T-cell (primary cell): ENCODE measurements around the gene AFF1. TPM values are rescaled to one million over a fixed set of nuclear protein-coding genes. Genes with fewer than 3 reads are reported as not detected.

ENCODE experiments used
- ATAC-seq, 4 experiments: fragments of 200-7000 bp in 3 of 4; fragments of 150-1000 bp in 1 of 4; cut with Tn5 transposase; replicated peaks in 1 of 4; 1 replicate in 3 of 4; 2 replicates in 1 of 4; pipeline ENCODE4 v1.10.0; 2021; ENCODE audit warnings: moderate library complexity in 3 of 4, mild to moderate bottlenecking in 2 of 4, moderate number of reproducible peaks in 1 of 4
- CTCF ChIA-PET, 2 donors: fragments of 300-600 bp; sonication (Branson Sonifier 250); formaldehyde crosslinking; loops; one replicate each; lab custom pipeline; 2022; ENCODE audit warnings: antibody characterized with exemption in 2 of 2; lab: Charles Lee
- POLR2A ChIA-PET, 2 donors: fragments of 300-600 bp; sonication (Branson Sonifier 250); formaldehyde crosslinking; loops; one replicate each; lab custom pipeline; 2022; ENCODE audit warnings: antibody characterized with exemption in 2 of 2; lab: Charles Lee
- DNase-seq, 35 experiments: peaks; one replicate each; pipeline versions ENCODE4 v3.0.0 to v3.0.0-alpha.2; 2013 to 2023
- H3K27ac ChIP-seq: one replicate; pipeline ENCODE4 v1.5.1; 2013; ENCODE audit warnings: low read length
- H3K27me3 ChIP-seq, 2 experiments: replicated peaks in 1 of 2; 1 replicate in 1 of 2; 2 replicates in 1 of 2; pipeline versions ENCODE4 v1.6.1 to v1.7.0; 2013; ENCODE audit warnings: low read length in 1 of 2, mixed read lengths in 1 of 2; ENCODE audit not compliant: control insufficient read depth in 2 of 2, insufficient read depth in 2 of 2; ENCODE audit errors: extremely low read depth in 1 of 2
- H3K36me3 ChIP-seq, 2 donors: 1 replicate in 1 of 2; 2 replicates in 1 of 2; pipeline versions ENCODE4 v1.6.1 to v1.7.0; 2013; ENCODE audit warnings: low read length in 1 of 2; ENCODE audit not compliant: control insufficient read depth in 2 of 2, insufficient read depth in 1 of 2; ENCODE audit errors: extremely low read depth in 1 of 2
- H3K4me1 ChIP-seq, 2 experiments: 1 replicate in 1 of 2; 2 replicates in 1 of 2; pipeline versions ENCODE4 v1.6.1 to v1.7.0; 2013; ENCODE audit warnings: low read length in 2 of 2, mixed read lengths in 1 of 2; ENCODE audit not compliant: insufficient read depth in 2 of 2, control insufficient read depth in 1 of 2; ENCODE audit errors: extremely low read depth in 1 of 2
- H3K4me3 ChIP-seq, 2 donors: 1 replicate in 1 of 2; 2 replicates in 1 of 2; pipeline versions ENCODE4 v1.5.1 to v1.7.0; 2013; ENCODE audit warnings: mild to moderate bottlenecking in 2 of 2, low read length in 1 of 2, moderate library complexity in 1 of 2; ENCODE audit not compliant: control insufficient read depth in 1 of 2; ENCODE audit errors: extremely low read depth in 1 of 2
- H3K9me3 ChIP-seq: 2 replicates; pipeline ENCODE4 v1.7.0; 2013
- H3K27ac Mint-ChIP-seq, 2 donors: one replicate each; pipeline ENCODE4 v1.8.0; 2020 to 2021; ENCODE audit warnings: mild to moderate bottlenecking in 2 of 2, mixed read lengths in 2 of 2
- H3K27me3 Mint-ChIP-seq, 2 donors: one replicate each; pipeline ENCODE4 v1.8.0; 2021 to 2022; ENCODE audit warnings: mixed read lengths in 2 of 2
- H3K36me3 Mint-ChIP-seq: one replicate; pipeline ENCODE4 v1.8.0; 2021; ENCODE audit warnings: mixed read lengths
- H3K4me1 Mint-ChIP-seq, 3 donors: one replicate each; pipeline ENCODE4 v1.8.0; 2020 to 2022; ENCODE audit warnings: mixed read lengths in 3 of 3, mild to moderate bottlenecking in 1 of 3
- H3K4me3 Mint-ChIP-seq, 3 donors: one replicate each; pipeline ENCODE4 v1.8.0; 2020 to 2022; ENCODE audit warnings: mild to moderate bottlenecking in 3 of 3, mixed read lengths in 3 of 3, moderate library complexity in 3 of 3
- H3K9me3 Mint-ChIP-seq, 3 donors: one replicate each; pipeline ENCODE4 v1.8.0; 2020 to 2022; ENCODE audit warnings: mixed read lengths in 3 of 3
- WGBS: methylation state at CpG from one replicate; pipeline ENCODE4 v1.1.5; 2013; ENCODE audit warnings: missing lambda C conversion rate; ENCODE audit not compliant: insufficient coverage; 5-methylcytosine and 5-hydroxymethylcytosine counted together
- total RNA-seq, 35 experiments: library from RNA in 6 of 35; stranded (reverse) in 6 of 35; fragments of 120-200 nt in 1 of 35; gene quantifications; one replicate each; pipeline versions ENCODE4 v1.2.1 to v1.2.4 and lab custom pipeline; 2013 to 2026

Gene AFF1
- total RNA-seq, 5 donors from 2014 or later (not counting 1 experiment from before 2014, with no cell fraction given): 65.3 to 112 (median 93.4) TPM

DNA sequence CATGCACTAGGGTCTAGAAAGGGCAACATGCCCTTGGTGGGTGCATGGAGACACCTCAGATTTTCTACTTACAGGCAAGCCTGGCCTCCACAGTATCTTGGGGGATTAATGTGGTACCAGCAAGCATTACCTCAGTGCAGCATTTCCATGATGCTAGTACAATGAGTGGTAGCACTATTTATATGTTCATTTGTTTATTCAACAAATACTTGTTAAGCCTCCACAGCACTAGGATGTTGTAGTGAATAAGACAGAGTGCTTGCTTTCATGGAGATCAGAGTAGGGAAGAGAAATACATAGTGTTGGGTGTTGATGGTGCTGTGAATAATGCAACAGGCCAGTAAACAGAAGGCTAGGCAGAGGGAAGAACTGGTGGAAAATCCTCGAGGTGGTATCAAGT, 152.2 kb downstream of the AFF1 start:
- Histone ChIP-seq H3K9me3 (no peaks in the 10 kb centered on the region), H3K4me1 (no peaks in the 10 kb centered on the region), H3K36me3 (peaks cover 0 to 24% of the 10 kb centered on the region in 2 donors), H3K27ac (no peak overlapping the region), H3K27me3 (no peaks in the 10 kb centered on the region), H3K4me3 (no peak overlapping the region)
- H3K27me3 Mint-ChIP-seq: no peaks in the 10 kb centered on the region
- no peak for ATAC-seq
- ChIA-PET CTCF (interaction anchor here in 1 of 2 donors (1.0 kb wide), 1 partner anchor 8 kb away, joined by 4 read pairs; no protein-coding TSS in a partner anchor), POLR2A (no interaction called here)
- peaks cover 21% of the 10 kb centered on the region for H3K36me3 Mint-ChIP-seq
- peaks cover 15 to 30% (median 29%) of the 10 kb centered on the region in 3 donors for H3K4me1 Mint-ChIP-seq
- H3K27ac Mint-ChIP-seq: peak overlapping the region; percentile 1 to 41
- WGBS: 78% methylated on average over 1 of the region's 1 CpG
- no peak for DNase-seq
- H3K4me3 Mint-ChIP-seq: no peak overlapping the region
- H3K9me3 Mint-ChIP-seq: no peaks in the 10 kb centered on the region

DNA sequence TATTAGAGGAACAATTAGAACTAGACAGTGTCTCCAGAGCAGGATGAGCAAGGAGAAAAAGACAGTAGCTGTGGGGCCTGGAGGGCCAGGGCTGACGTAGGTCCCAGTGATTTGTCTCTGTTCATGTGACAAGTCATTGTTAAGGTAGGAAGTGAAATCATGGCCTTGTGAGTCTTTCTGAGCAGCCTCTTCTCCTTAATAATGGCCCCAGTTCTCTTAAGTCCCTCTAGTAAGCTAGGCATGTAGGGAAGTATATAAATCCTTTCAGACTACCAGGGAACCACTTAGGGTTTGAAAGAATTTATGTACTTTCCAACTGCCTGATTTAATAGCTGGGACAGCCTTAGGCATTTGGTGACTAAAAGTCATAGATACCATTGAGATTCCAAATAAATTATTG, 152.6 kb downstream of the AFF1 start:
- H3K4me1 Mint-ChIP-seq: peaks cover 15 to 34% (median 30%) of the 10 kb centered on the region in 3 donors
- Histone ChIP-seq H3K4me1 (no peaks in the 10 kb centered on the region), H3K36me3 (peaks cover 0 to 24% of the 10 kb centered on the region in 2 donors), H3K27ac (no peak overlapping the region), H3K9me3 (no peaks in the 10 kb centered on the region), H3K4me3 (no peak overlapping the region), H3K27me3 (no peaks in the 10 kb centered on the region)
- peak overlapping the region; percentile 1 to 41 for H3K27ac Mint-ChIP-seq
- no peaks in the 10 kb centered on the region for H3K27me3 Mint-ChIP-seq
- peaks cover 21% of the 10 kb centered on the region for H3K36me3 Mint-ChIP-seq
- ChIA-PET CTCF (interaction anchor here in 1 of 2 donors (1.0 kb wide), 1 partner anchor 8 kb away, joined by 4 read pairs; no protein-coding TSS in a partner anchor), POLR2A (interaction anchor here in 1 of 2 donors (0.6 kb wide), 1 partner anchor 164 kb away, joined by 3 read pairs; no protein-coding TSS in a partner anchor)
- no CpG with 5 or more reads among the region's 1 CpG for WGBS
- no peaks in the 10 kb centered on the region for H3K9me3 Mint-ChIP-seq
- no peak overlapping the region for H3K4me3 Mint-ChIP-seq
- no peak for ATAC-seq
- DNase-seq: no peak

DNA sequence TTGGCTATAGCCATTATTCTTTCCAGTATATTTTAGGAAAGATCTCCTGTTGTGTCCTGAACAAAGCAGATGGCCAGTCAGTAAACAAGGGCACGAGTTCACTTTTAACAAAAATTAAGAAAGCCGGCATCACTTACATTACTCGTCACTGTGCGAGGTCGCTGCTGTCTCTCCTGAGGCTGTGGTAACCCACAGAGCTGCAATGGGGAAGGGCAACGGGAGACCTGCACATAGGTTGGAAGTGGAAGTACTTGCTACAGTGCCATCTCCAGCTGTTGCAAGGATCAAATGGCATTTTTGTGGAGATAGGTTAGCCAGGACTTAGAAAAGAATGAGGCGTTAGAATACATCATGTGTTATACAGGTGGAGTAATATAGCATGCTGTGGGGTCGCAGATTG, 153.4 kb downstream of the AFF1 start:
- no peaks in the 10 kb centered on the region for H3K27me3 Mint-ChIP-seq
- peaks cover 16 to 36% (median 31%) of the 10 kb centered on the region in 3 donors for H3K4me1 Mint-ChIP-seq
- H3K36me3 ChIP-seq: peaks cover 0 to 24% of the 10 kb centered on the region in 2 donors
- 89% methylated on average over 7 of the region's 8 CpGs for WGBS
- POLR2A ChIA-PET: no interaction called here
- no peaks in the 10 kb centered on the region for H3K4me1 ChIP-seq
- H3K36me3 Mint-ChIP-seq: peaks cover 21% of the 10 kb centered on the region
- H3K27me3 ChIP-seq: no peaks in the 10 kb centered on the region
- DNase-seq (no peak), ATAC-seq (no peak)
- no peaks in the 10 kb centered on the region for H3K9me3 Mint-ChIP-seq
- H3K27ac ChIP-seq: no peak overlapping the region
- H3K27ac Mint-ChIP-seq: peak overlapping the region; percentile 41 to 78
- H3K9me3 ChIP-seq: no peaks in the 10 kb centered on the region
- CTCF ChIA-PET: interaction anchor here (2.3 to 10.0 kb wide), 2 partner anchors 166 kb away, joined by 10 to 179 read pairs; no protein-coding TSS in a partner anchor
- no peak overlapping the region for H3K4me3 ChIP-seq
- H3K4me3 Mint-ChIP-seq: no peak overlapping the region

DNA sequence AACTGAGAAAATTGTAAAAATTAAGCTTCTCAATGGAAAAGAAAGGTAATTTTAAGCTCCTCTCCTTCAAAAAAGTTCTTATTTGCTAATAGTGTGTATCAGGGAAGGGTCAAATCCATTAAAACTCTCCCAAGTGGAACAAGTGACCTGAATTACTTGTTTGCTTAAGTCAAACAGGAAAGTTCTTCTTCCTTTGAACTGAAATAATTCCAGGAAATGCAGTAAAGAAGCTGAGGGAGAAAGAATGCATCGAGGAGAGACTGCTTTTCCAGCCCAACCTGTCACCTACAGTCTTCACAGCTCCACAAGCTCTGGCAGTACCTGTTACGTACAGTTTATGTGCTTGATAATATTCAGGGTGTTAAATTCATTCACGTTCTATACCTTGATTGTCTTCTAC, 154.6 kb downstream of the AFF1 start:
- DNase-seq (no peak), ATAC-seq (no peak)
- H3K27ac Mint-ChIP-seq: peak overlapping the region; percentile 34 to 55
- Histone ChIP-seq H3K27ac (no peak overlapping the region), H3K4me1 (no peaks in the 10 kb centered on the region), H3K4me3 (no peak overlapping the region), H3K27me3 (no peaks in the 10 kb centered on the region), H3K9me3 (no peaks in the 10 kb centered on the region), H3K36me3 (peaks cover 0 to 22% of the 10 kb centered on the region in 2 donors)
- H3K4me1 Mint-ChIP-seq: peaks cover 25 to 42% (median 38%) of the 10 kb centered on the region in 3 donors
- ChIA-PET POLR2A (interaction anchor here (0.6 to 1.0 kb wide), 4 partner anchors 30 to 165 kb away, joined by 3 to 5 read pairs (median 3); no protein-coding TSS in a partner anchor), CTCF (interaction anchor here (0.6 to 10.0 kb wide), 8 partner anchors 15 to 764 kb away, joined by 3 to 179 read pairs (median 4); partner anchors contain the start of gene AFF1 (in 1 of the 2))
- WGBS: no CpG with 5 or more reads among the region's 3 CpGs
- no peaks in the 10 kb centered on the region for H3K9me3 Mint-ChIP-seq
- no peak overlapping the region for H3K4me3 Mint-ChIP-seq
- H3K27me3 Mint-ChIP-seq: no peaks in the 10 kb centered on the region
- peaks cover 24% of the 10 kb centered on the region for H3K36me3 Mint-ChIP-seq

DNA sequence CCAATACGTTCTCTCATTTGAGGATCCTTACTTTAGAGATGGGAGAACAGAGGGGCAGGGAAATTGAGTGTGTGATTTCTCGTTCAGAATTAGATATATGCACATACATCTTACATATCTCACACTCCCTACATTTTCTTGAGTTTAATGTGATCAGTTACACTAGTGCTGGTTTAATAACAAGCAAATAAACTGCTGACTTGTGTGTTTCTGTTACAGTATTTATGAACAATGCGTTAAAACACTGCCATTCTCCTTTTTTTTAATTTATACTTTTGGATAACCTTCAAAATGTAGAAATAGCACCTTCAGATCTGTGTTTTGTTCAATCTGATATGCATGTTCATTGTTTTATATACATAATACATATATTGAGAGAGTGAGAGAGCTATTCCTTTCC, 155.5 kb downstream of the AFF1 start:
- no peak overlapping the region for H3K4me3 Mint-ChIP-seq
- H3K9me3 Mint-ChIP-seq: no peaks in the 10 kb centered on the region
- H3K27ac Mint-ChIP-seq: no peak overlapping the region
- no peak overlapping the region for H3K27ac ChIP-seq
- DNase-seq (no peak), ATAC-seq (no peak)
- no CpG with 5 or more reads among the region's 3 CpGs for WGBS
- H3K9me3 ChIP-seq: no peaks in the 10 kb centered on the region
- H3K36me3 Mint-ChIP-seq: peaks cover 24% of the 10 kb centered on the region
- H3K4me3 ChIP-seq: no peak overlapping the region
- CTCF ChIA-PET: interaction anchor here (0.7 to 10.0 kb wide), 5 partner anchors 28 to 168 kb away, joined by 3 to 179 read pairs (median 10); partner anchors contain the start of gene AFF1 (in 1 of the 2)
- H3K27me3 ChIP-seq: no peaks in the 10 kb centered on the region
- POLR2A ChIA-PET: no interaction called here
- peaks cover 20 to 42% (median 39%) of the 10 kb centered on the region in 3 donors for H3K4me1 Mint-ChIP-seq
- H3K27me3 Mint-ChIP-seq: no peaks in the 10 kb centered on the region
- no peaks in the 10 kb centered on the region for H3K4me1 ChIP-seq
- peaks cover 0 to 23% of the 10 kb centered on the region in 2 donors for H3K36me3 ChIP-seq

DNA sequence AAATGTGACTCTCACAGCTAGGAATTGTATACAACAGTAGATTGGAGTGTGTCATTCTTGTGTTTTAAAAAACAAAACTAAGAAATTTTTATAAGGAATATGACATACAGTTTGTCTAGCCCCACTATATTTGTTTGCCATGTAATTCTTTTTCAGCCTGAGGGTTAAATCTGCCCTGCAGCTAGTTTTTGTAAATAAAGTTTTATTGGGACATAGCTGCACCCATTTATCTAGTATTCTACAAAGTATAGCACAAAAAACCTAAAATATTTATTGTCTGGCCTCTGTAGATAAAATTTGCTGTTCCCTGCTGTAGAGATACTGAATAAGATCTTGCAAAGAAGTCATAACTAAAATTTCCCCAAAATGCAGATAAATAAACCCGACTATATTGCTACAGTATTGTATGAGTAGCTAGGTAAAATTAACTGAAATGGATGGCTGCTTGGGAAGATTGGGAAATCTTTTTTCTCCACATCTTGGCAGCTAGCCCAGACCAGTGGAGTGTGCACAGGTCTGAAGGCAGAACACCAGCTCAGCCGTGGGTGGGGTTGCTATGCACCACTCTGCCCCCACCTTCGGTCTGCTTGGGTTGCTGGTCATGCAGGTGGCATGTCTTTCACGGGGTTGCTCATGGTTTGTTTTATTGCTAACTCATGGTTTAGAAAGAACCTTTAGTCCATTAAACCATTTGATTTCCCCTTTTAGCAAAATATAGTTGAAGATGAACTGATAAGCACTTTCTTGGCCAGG, 157.8 kb downstream of the AFF1 start:
- Histone ChIP-seq H3K4me1 (no peaks in the 10 kb centered on the region), H3K27me3 (no peaks in the 10 kb centered on the region), H3K36me3 (peaks cover 0 to 26% of the 10 kb centered on the region in 2 donors), H3K9me3 (no peaks in the 10 kb centered on the region), H3K4me3 (no peak overlapping the region), H3K27ac (no peak overlapping the region)
- 80% methylated on average over 1 of the region's 4 CpGs for WGBS
- ChIA-PET CTCF (interaction anchor here (0.6 to 10.0 kb wide), 19 partner anchors 12 to 176 kb away, joined by 3 to 179 read pairs (median 5); partner anchors contain the start of gene AFF1 (in 1 of the 2)), POLR2A (interaction anchor here in 1 of 2 donors (1.6 kb wide), 1 partner anchor 170 kb away, joined by 4 read pairs; no protein-coding TSS in a partner anchor)
- Mint-ChIP-seq H3K9me3 (no peaks in the 10 kb centered on the region), H3K27me3 (no peaks in the 10 kb centered on the region), H3K4me1 (peaks cover 28 to 43% (median 38%) of the 10 kb centered on the region in 3 donors), H3K36me3 (peaks cover 23% of the 10 kb centered on the region), H3K4me3 (no peak overlapping the region), H3K27ac (peak overlapping the region; percentile 82 to 84)
- DNase-seq (no peak), ATAC-seq (no peak)
